NCI-H146 (cell line): ENCODE data around the gene TMEM131.

Source experiments
- DNase-seq: peaks from one replicate; lab custom pipeline; 2025; lab: John Stamatoyannopoulos, UW

Gene TMEM131

GRCh38 chr2:97738179-97739019, 257.3 kb downstream of the TMEM131 start:
- no peak for DNase-seq

- DNase-seq, result no peak
Observed at GRCh38 chr2:97737421-97738178, 258.1 kb downstream of the TMEM131 start.

- DNase-seq, result no peak
Observed at GRCh38 chr2:97736608-97737330, 259.0 kb downstream of the TMEM131 start.

- DNase-seq, result no peak
Observed at GRCh38 chr2:97736185-97736584, 259.6 kb downstream of the TMEM131 start.

- DNase-seq, result no peak
Observed at GRCh38 chr2:97735161-97735561, 260.6 kb downstream of the TMEM131 start.

GRCh38 chr2:97734061-97735051, 261.4 kb downstream of the TMEM131 start:
- no peak for DNase-seq

- no peak for DNase-seq
Observed at GRCh38 chr2:97733341-97734035, 262.3 kb downstream of the TMEM131 start.

- DNase-seq, result no peak
Observed at GRCh38 chr2:97732436-97733340, 263.1 kb downstream of the TMEM131 start.

- no peak for DNase-seq
Observed at GRCh38 chr2:97731274-97732020, 264.3 kb downstream of the TMEM131 start.

GRCh38 chr2:97730245-97730644, 265.5 kb downstream of the TMEM131 start:
- DNase-seq, result no peak

GRCh38 chr2:97728091-97728731, 267.5 kb downstream of the TMEM131 start:
- DNase-seq, result no peak

GRCh38 chr2:97727296-97727695, 268.5 kb downstream of the TMEM131 start:
- no peak for DNase-seq

- no peak for DNase-seq
Observed at GRCh38 chr2:97726261-97727064, 269.3 kb downstream of the TMEM131 start.

- DNase-seq, result no peak
Observed at GRCh38 chr2:97724946-97725688, 270.6 kb downstream of the TMEM131 start.

- no peak for DNase-seq
Observed at GRCh38 chr2:97724501-97724900, 271.2 kb downstream of the TMEM131 start.

- DNase-seq, result no peak
Observed at GRCh38 chr2:97724073-97724410, 271.7 kb downstream of the TMEM131 start.
